CD4-positive, alpha-beta T cell treated with Interleukin-15 for 1 hour (primary cell): ENCODE results near the gene ARPC5L.
"Not testable (repeated sequence)": the region's sequence is repeated elsewhere in the genome, so short reads cannot be mapped to it uniquely, and the experiment has no call there.

Experiments
- DNase-seq: peaks from one replicate; pipeline ENCODE4 v3.0.0-alpha.2; 2020

Gene ARPC5L

GRCh38 chr9:124861342-124862229 is at the start of gene ARPC5L, which contains the start of gene RPL35:
TSS of gene ARPC5L (plus strand) at chr9:124862130. CDS start at chr9:124869291, 7,161 bp downstream.
TSS of gene RPL35 (minus strand) at chr9:124861957. CDS start at chr9:124861912, 45 bp downstream.
- DNase-seq: peak; percentile 93

GRCh38 chr9:124812441-124812876 is 49.5 kb upstream of the ARPC5L start:
- no peak for DNase-seq

- no peak for DNase-seq
Observed at GRCh38 chr9:124813041-124813440, 48.9 kb upstream of the ARPC5L start.

GRCh38 chr9:124813501-124814163 is 48.3 kb upstream of the ARPC5L start:
- DNase-seq: no peak

GRCh38 chr9:124814164-124814535 is 47.8 kb upstream of the ARPC5L start:
- DNase-seq: no peak

- DNase-seq: no peak
Observed at GRCh38 chr9:124815601-124816000, 46.3 kb upstream of the ARPC5L start.

GRCh38 chr9:124818431-124819281 is 43.3 kb upstream of the ARPC5L start:
- DNase-seq: no peak

GRCh38 chr9:124820698-124821623 is 41.0 kb upstream of the ARPC5L start:
- DNase-seq: no peak

GRCh38 chr9:124828489-124829333 is 33.2 kb upstream of the ARPC5L start:
- no peak for DNase-seq

GRCh38 chr9:124829334-124829669 is 32.6 kb upstream of the ARPC5L start:
- DNase-seq: no peak

- DNase-seq: no peak
Observed at GRCh38 chr9:124830593-124830992, 31.3 kb upstream of the ARPC5L start.

- DNase-seq: no peak
Observed at GRCh38 chr9:124831642-124832364, 30.1 kb upstream of the ARPC5L start.

- DNase-seq: no peak
Observed at GRCh38 chr9:124834591-124834990, 27.3 kb upstream of the ARPC5L start.

- DNase-seq: no peak
Observed at GRCh38 chr9:124835026-124835557, 26.8 kb upstream of the ARPC5L start.

- DNase-seq: not testable (repeated sequence)
Observed at GRCh38 chr9:124838132-124838531, 23.8 kb upstream of the ARPC5L start.

- DNase-seq: not testable (repeated sequence)
Observed at GRCh38 chr9:124838567-124839275, 23.2 kb upstream of the ARPC5L start.

- no peak for DNase-seq
Observed at GRCh38 chr9:124839612-124840299, 22.2 kb upstream of the ARPC5L start.

GRCh38 chr9:124840300-124840833 is 21.6 kb upstream of the ARPC5L start:
- DNase-seq: no peak
